HEK293 (cell line): ENCODE measurements around the gene TTC39C.
A peak's percentile ranks its signal among the peaks of the same experiment; 100 is the strongest.

Experiments
- CTCF ChIA-PET: fragments of 350-600 bp; formaldehyde crosslinking; extraction: SDS; loops from one replicate; lab custom pipeline; 2021; ENCODE audit warnings: antibody characterized with exemption; lab: Yijun Ruan, JAX
- POLR2A ChIA-PET: fragments of 300-600 bp; formaldehyde crosslinking; extraction: SDS; loops from one replicate; lab custom pipeline; 2020; ENCODE audit warnings: antibody characterized with exemption, inconsistent platforms; lab: Yijun Ruan, JAX
- H3K27ac ChIP-seq: fragments of 200-500 bp; sonication (Bioruptor generic); 2 replicates; pipeline ENCODE4 v1.5.1; 2014; ENCODE audit warnings: low read depth, low read length, control low read depth, inconsistent platforms; ENCODE audit errors: extremely low read depth
- H3K36me3 ChIP-seq, 2 experiments: fragments of 200-500 bp in 1 of 2; sonication (Bioruptor generic) in 1 of 2; 1 replicate in 1 of 2; 2 replicates in 1 of 2; pipeline ENCODE4 v1.5.1; 2014 to 2017; ENCODE audit warnings: inconsistent platforms in 2 of 2, low read length in 2 of 2; ENCODE audit not compliant: control insufficient read depth in 2 of 2, insufficient read depth in 1 of 2
- H3K4me1 ChIP-seq: fragments of 200-500 bp; sonication (Bioruptor generic); 2 replicates; pipeline ENCODE4 v1.5.1; 2014; ENCODE audit warnings: mild to moderate bottlenecking, low read length, inconsistent platforms; ENCODE audit not compliant: control insufficient read depth, insufficient read depth
- H3K4me3 ChIP-seq: 2 replicates; pipeline ENCODE4 v1.5.1; 2011; ENCODE audit warnings: low read depth, mild to moderate bottlenecking, control low read depth, low read length, moderate library complexity
- H3K9me3 ChIP-seq: fragments of 200-500 bp; sonication (Bioruptor generic); 2 replicates; pipeline ENCODE4 v1.5.1; 2014; ENCODE audit warnings: low read depth, low read length, inconsistent platforms; ENCODE audit not compliant: control insufficient read depth, insufficient read depth
- IKZF3 ChIP-seq: fragments of 450-650 bp; IDR thresholded peaks from 2 replicates; pipeline ENCODE4 v1.5.0; 2018; ENCODE audit warnings: missing biosample characterization, mild to moderate bottlenecking, missing genetic modification characterization, moderate library complexity
- KLF1 ChIP-seq: fragments of 450-650 bp; formaldehyde crosslinking; IDR thresholded peaks from 2 replicates; pipeline ENCODE4 v1.5.1; 2016; ENCODE audit warnings: missing biosample characterization, missing genetic modification characterization
- KLF7 ChIP-seq: fragments of 450-650 bp; formaldehyde crosslinking; IDR thresholded peaks from 2 replicates; pipeline ENCODE4 v1.5.1; 2016; ENCODE audit warnings: missing biosample characterization, missing genetic modification characterization, borderline replicate concordance
- PRDM1 ChIP-seq: fragments of 450-650 bp; formaldehyde crosslinking; IDR thresholded peaks from 2 replicates; pipeline ENCODE4; 2016; ENCODE audit warnings: missing biosample characterization, missing genetic modification characterization
- ZBTB1 ChIP-seq: fragments of 450-650 bp; formaldehyde crosslinking; IDR thresholded peaks from 2 replicates; pipeline ENCODE4 v1.5.1; 2016; ENCODE audit warnings: missing biosample characterization, missing genetic modification characterization
- ZNF138 ChIP-seq: fragments of 450-650 bp; formaldehyde crosslinking; IDR thresholded peaks from 2 replicates; pipeline ENCODE4 v1.5.1; 2016; ENCODE audit warnings: missing biosample characterization, missing genetic modification characterization, borderline replicate concordance
- ZNF214 ChIP-seq: fragments of 450-650 bp; formaldehyde crosslinking; IDR thresholded peaks from 2 replicates; pipeline ENCODE4 v1.5.1; 2017; ENCODE audit warnings: missing biosample characterization, mild to moderate bottlenecking, missing genetic modification characterization, borderline replicate concordance
- ZNF426 ChIP-seq: fragments of 450-650 bp; formaldehyde crosslinking; IDR thresholded peaks from 2 replicates; pipeline ENCODE4 v1.5.1; 2017; ENCODE audit warnings: missing biosample characterization, missing genetic modification characterization, mild to moderate bottlenecking, inconsistent platforms, moderate library complexity
- TF ChIP-seq, protein P1 (sequence below): IDR thresholded peaks from 2 replicates; pipeline ENCODE4 v1.6.1; 2011; ENCODE audit warnings: mild to moderate bottlenecking, low read depth, low read length, borderline replicate concordance
- TF ChIP-seq, protein P2 (sequence below): fragments of 450-650 bp; formaldehyde crosslinking; IDR thresholded peaks from 2 replicates; pipeline ENCODE4 v1.5.1; 2016; ENCODE audit warnings: missing biosample characterization, missing genetic modification characterization, low read depth

Gene TTC39C

DNA sequence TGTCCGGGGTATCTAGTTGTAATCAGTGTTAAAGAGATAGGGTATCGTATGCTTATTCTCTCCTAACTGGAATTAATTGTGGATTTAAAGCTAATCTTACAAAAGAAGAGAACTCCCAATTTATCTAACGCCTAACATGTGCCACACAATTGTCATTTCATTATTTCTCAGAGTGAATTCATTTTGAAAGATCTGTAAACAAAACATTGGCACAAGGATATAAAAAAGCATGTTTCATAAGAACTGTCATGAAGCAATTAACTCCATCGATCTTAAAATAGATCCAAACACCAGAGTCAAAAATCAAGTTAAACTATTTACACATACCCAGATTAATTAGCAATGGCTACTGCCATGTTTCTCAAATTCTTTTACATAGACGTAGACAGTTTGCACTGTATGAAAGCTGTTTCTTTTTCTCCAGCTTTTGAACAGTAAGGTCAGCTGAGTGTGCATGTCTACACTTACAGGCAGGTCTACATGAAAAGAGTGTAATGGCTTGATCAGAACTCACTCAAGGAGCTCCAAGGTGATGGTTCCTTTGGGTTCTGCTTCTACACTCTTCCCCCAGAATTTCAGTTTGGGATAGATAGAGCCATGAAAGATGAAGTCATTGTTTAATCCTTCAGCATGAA is 163.1 kb downstream of the TTC39C start:
- Histone ChIP-seq H3K27ac (no peak overlapping the region), H3K9me3 (no peaks in the 10 kb centered on the region), H3K4me3 (no peak overlapping the region), H3K4me1 (no peaks in the 10 kb centered on the region), H3K36me3 (peaks cover 9 to 18% of the 10 kb centered on the region in 2 experiments)
- POLR2A ChIA-PET, result interaction anchor here (2.3 kb wide), 1 partner anchor 94 kb away, joined by 11 read pairs; no protein-coding TSS in a partner anchor
- CTCF ChIA-PET, result interaction anchor here (0.5 to 5.7 kb wide), 27 partner anchors 11 to 408 kb away, joined by 3 to 102 read pairs (median 8); no protein-coding TSS in a partner anchor
- TF ChIP-seq, protein P1, sequence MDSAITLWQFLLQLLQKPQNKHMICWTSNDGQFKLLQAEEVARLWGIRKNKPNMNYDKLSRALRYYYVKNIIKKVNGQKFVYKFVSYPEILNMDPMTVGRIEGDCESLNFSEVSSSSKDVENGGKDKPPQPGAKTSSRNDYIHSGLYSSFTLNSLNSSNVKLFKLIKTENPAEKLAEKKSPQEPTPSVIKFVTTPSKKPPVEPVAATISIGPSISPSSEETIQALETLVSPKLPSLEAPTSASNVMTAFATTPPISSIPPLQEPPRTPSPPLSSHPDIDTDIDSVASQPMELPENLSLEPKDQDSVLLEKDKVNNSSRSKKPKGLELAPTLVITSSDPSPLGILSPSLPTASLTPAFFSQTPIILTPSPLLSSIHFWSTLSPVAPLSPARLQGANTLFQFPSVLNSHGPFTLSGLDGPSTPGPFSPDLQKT, result no peak
- TF ChIP-seq KLF1 (tag by site-specific recombination), result no peak
- TF ChIP-seq ZNF426 (tag by site-specific recombination), result no peak
- TF ChIP-seq ZNF214 (tag by site-specific recombination), result no peak
- no peak for TF ChIP-seq KLF7 (tag by site-specific recombination)
- TF ChIP-seq ZBTB1 (tag by site-specific recombination), result no peak
- TF ChIP-seq ZNF138 (tag by site-specific recombination), result no peak

DNA sequence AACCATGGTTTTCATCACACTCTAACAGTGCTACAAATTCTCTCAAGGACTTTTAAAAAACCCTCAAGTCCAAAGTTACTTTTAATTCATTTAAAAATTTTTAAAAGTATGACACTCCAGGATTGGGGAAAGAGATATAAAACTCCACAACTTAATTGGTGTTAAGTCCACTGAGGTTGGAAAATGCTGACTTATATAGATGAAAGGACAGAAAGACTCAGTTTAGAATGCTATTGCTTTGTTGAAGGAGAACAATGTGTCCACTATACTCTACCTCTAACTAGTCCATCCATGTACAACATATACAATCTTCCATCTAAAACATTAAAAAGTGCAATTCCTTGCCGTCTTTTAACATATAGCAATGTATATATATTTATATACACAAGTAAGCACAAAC is 165.5 kb downstream of the TTC39C start:
- TF ChIP-seq IKZF3, result no peak
- TF ChIP-seq, protein P1, result no peak
- peaks cover 6 to 12% of the 10 kb centered on the region in 2 experiments; a peak in 2 of 3 replicates for H3K36me3 ChIP-seq
- H3K4me3 ChIP-seq, result no peak overlapping the region
- H3K4me1 ChIP-seq, result no peaks in the 10 kb centered on the region
- H3K9me3 ChIP-seq, result no peaks in the 10 kb centered on the region
- ChIA-PET POLR2A (no interaction called here), CTCF (interaction anchor here (0.8 to 5.7 kb wide), 2 partner anchors 8 to 165 kb away, joined by 3 to 102 read pairs; no protein-coding TSS in a partner anchor)
- no peak overlapping the region for H3K27ac ChIP-seq

DNA sequence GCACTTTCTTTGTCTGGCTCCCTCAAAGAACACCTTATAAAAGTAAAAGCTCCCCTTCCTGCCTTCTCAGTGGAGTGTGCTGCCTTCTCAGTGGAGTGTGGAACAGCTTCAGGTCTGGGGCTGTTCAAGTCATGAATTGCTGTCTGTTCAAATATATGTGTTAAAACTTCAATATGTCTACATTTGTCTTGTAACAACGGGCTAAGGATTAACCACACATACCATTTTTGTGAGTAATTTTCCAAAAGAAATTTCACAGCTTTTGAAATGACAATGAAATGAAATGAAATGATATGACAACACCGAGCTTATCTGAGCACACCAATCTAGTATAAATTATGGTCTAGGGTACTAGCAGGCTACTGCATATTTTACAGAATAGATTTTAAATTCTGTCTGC is 167.3 kb downstream of the TTC39C start:
- Histone ChIP-seq H3K4me3 (no peak overlapping the region), H3K9me3 (no peaks in the 10 kb centered on the region), H3K27ac (no peak overlapping the region), H3K36me3 (peaks cover 6 to 12% of the 10 kb centered on the region in 2 experiments; a peak in 2 of 3 replicates), H3K4me1 (no peaks in the 10 kb centered on the region)
- TF ChIP-seq, protein P2, sequence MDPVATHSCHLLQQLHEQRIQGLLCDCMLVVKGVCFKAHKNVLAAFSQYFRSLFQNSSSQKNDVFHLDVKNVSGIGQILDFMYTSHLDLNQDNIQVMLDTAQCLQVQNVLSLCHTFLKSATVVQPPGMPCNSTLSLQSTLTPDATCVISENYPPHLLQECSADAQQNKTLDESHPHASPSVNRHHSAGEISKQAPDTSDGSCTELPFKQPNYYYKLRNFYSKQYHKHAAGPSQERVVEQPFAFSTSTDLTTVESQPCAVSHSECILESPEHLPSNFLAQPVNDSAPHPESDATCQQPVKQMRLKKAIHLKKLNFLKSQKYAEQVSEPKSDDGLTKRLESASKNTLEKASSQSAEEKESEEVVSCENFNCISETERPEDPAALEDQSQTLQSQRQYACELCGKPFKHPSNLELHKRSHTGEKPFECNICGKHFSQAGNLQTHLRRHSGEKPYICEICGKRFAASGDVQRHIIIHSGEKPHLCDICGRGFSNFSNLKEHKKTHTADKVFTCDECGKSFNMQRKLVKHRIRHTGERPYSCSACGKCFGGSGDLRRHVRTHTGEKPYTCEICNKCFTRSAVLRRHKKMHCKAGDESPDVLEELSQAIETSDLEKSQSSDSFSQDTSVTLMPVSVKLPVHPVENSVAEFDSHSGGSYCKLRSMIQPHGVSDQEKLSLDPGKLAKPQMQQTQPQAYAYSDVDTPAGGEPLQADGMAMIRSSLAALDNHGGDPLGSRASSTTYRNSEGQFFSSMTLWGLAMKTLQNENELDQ, result no peak
- TF ChIP-seq PRDM1 (tag by site-specific recombination), result 0 out of 2 replicates have a peak, but pooled peaks have one; percentile 6
- ChIA-PET CTCF (interaction anchor here (0.8 to 1.1 kb wide), 2 partner anchors 9 to 307 kb away, joined by 3 to 4 read pairs; no protein-coding TSS in a partner anchor), POLR2A (interaction anchor here (0.6 to 1.1 kb wide), 2 partner anchors 43 to 246 kb away, joined by 3 read pairs; partner anchors contain the start of gene CABYR)
